ENCODE results near the gene ACTL10. TPM values are rescaled to one million over a fixed set of nuclear protein-coding genes. Genes with fewer than 3 reads are reported as not detected.

The ACTL10 gene
- total and polyA plus RNA-seq, 2 of the 4 experiments (the other 2 are of a cell fraction), result 0.18 to 0.43 TPM

DNA sequence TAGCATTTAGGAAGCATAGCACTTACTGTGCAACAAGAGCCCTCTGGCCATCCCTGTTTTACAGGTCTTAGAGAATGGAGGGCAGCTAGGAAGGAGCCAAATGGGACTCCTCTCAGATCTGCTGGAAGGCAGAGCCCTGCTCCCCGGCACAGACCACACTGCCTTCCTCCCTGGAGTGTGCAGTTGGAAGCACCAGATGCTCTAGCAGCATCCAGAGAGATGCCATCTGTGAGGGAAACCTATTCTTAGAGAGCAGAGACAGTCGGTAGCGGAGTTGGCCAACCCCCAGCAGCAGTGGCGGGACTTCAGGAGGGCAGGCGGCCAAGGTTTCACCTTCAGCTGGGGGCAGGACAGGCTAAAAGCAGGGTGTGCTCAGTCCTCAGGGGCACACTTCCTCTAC, 36.1 kb downstream of the ACTL10 start:
- TF ChIP-seq BHLHE40 (IDR thresholded peaks at IDR 0.05; ENCODE audit: low read depth, low read length) (no peak), FOS (IDR thresholded peaks at IDR 0.05; ENCODE audit: low read depth, low read length) (no peak), MAZ (IDR thresholded peaks at IDR 0.05; ENCODE audit: borderline replicate concordance, low read depth, low read length) (no peak), RAD21 (IDR thresholded peaks at IDR 0.05; ENCODE audit: low read length) (no peak), CEBPB (IDR thresholded peaks at IDR 0.05; ENCODE audit: low read depth, low read length) (no peak), SMC3 (IDR thresholded peaks at IDR 0.05; ENCODE audit: low read depth, low read length) (no peak), MAFK (IDR thresholded peaks at IDR 0.05; ENCODE audit: low read depth, low read length) (no peak), RFX5 (IDR thresholded peaks at IDR 0.05; ENCODE audit: low read depth, low read length) (no peak), MXI1 (IDR thresholded peaks at IDR 0.05; ENCODE audit: borderline replicate concordance, low read depth, low read length) (no peak), CHD1 (IDR thresholded peaks at IDR 0.05; ENCODE audit: low read depth, low read length) (no peak), RCOR1 (IDR thresholded peaks at IDR 0.05; ENCODE audit: insufficient replicate concordance, low read length) (no peak), POLR2A (IDR thresholded peaks at IDR 0.05; ENCODE audit: low read depth, low read length) (no peak), NFE2L2 (IDR thresholded peaks at IDR 0.05; ENCODE audit: low read depth, low read length) (no peak)
- TF ChIP-seq, protein P1, sequence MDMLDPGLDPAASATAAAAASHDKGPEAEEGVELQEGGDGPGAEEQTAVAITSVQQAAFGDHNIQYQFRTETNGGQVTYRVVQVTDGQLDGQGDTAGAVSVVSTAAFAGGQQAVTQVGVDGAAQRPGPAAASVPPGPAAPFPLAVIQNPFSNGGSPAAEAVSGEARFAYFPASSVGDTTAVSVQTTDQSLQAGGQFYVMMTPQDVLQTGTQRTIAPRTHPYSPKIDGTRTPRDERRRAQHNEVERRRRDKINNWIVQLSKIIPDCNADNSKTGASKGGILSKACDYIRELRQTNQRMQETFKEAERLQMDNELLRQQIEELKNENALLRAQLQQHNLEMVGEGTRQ (IDR thresholded peaks at IDR 0.05; ENCODE audit: low read depth, low read length), result no peak
- TF ChIP-seq, protein P2, sequence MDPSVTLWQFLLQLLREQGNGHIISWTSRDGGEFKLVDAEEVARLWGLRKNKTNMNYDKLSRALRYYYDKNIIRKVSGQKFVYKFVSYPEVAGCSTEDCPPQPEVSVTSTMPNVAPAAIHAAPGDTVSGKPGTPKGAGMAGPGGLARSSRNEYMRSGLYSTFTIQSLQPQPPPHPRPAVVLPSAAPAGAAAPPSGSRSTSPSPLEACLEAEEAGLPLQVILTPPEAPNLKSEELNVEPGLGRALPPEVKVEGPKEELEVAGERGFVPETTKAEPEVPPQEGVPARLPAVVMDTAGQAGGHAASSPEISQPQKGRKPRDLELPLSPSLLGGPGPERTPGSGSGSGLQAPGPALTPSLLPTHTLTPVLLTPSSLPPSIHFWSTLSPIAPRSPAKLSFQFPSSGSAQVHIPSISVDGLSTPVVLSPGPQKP (IDR thresholded peaks at IDR 0.05; ENCODE audit: borderline replicate concordance, low read depth, low read length), result no peak
- TF ChIP-seq, protein P3, sequence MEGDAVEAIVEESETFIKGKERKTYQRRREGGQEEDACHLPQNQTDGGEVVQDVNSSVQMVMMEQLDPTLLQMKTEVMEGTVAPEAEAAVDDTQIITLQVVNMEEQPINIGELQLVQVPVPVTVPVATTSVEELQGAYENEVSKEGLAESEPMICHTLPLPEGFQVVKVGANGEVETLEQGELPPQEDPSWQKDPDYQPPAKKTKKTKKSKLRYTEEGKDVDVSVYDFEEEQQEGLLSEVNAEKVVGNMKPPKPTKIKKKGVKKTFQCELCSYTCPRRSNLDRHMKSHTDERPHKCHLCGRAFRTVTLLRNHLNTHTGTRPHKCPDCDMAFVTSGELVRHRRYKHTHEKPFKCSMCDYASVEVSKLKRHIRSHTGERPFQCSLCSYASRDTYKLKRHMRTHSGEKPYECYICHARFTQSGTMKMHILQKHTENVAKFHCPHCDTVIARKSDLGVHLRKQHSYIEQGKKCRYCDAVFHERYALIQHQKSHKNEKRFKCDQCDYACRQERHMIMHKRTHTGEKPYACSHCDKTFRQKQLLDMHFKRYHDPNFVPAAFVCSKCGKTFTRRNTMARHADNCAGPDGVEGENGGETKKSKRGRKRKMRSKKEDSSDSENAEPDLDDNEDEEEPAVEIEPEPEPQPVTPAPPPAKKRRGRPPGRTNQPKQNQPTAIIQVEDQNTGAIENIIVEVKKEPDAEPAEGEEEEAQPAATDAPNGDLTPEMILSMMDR (conservative IDR thresholded peaks at IDR 0.05; ENCODE audit: low read depth, low read length), result no peak
- no peak overlapping the region for H2BK20ac ChIP-seq (ENCODE audit: low read depth, low read length)
- ChIA-PET CTCF (interaction anchor here (0.7 kb wide), 1 partner anchor 22 kb away, joined by 3 read pairs; no protein-coding TSS in a partner anchor), POLR2A (ENCODE audit: unreplicated experiment) (no interaction called here)
- H2BK15ac ChIP-seq (ENCODE audit: low read depth, low read length), result no peak overlapping the region
- no peak overlapping the region for H2AK5ac ChIP-seq (ENCODE audit: low read depth, low read length)
- no peak overlapping the region for H2AK9ac ChIP-seq (replicated peaks; ENCODE audit: low read depth, low read length, poor library complexity)
- H4K20me1 ChIP-seq (ENCODE audit: insufficient read depth, low read length), result no peaks in the 10 kb centered on the region; the same call in 1 of the 2 replicates
- H3K36me3 ChIP-seq (ENCODE audit: control insufficient read depth, insufficient read depth, low read length), result peaks cover 3% of the 10 kb centered on the region; the same call in 1 of the 2 replicates
- H4K91ac ChIP-seq (ENCODE audit: insufficient read depth, low read depth, low read length), result no peak overlapping the region
- H3K23ac ChIP-seq (ENCODE audit: low read depth, low read length), result no peak overlapping the region
- no peak overlapping the region for H3K56ac ChIP-seq (ENCODE audit: extremely low read depth, insufficient read depth, low read length)
- no TSS peak for BruUV-seq (replicated peaks)
- no peaks in the 10 kb centered on the region for H3K27me3 ChIP-seq (ENCODE audit: control insufficient read depth, insufficient read depth, low read length)
- in situ Hi-C loops (cut with MboI; ENCODE audit: low sequenced_read_pairs), result no loop called here
- no peaks in the 10 kb centered on the region for H3K9me1 ChIP-seq (ENCODE audit: insufficient read depth, low read length)
- no CpG with 5 or more reads among the region's 5 CpGs for WGBS, 2 experiments (ENCODE audit: extremely low coverage in 2 of 2, insufficient read length in 1 of 2)
- no peak overlapping the region for H3K4me3 ChIP-seq (ENCODE audit: insufficient read depth, low read depth, low read length)
- H2BK120ac ChIP-seq (ENCODE audit: low read depth, low read length), result no peak overlapping the region
- H3K9me3 ChIP-seq (ENCODE audit: control insufficient read depth, insufficient read depth, low read length), result no peaks in the 10 kb centered on the region
- no peak overlapping the region for H3K14ac ChIP-seq (replicated peaks; ENCODE audit: low read depth, low read length)
- no peak overlapping the region for H3K18ac ChIP-seq (ENCODE audit: low read depth, low read length)
- H3K4me1 ChIP-seq (ENCODE audit: control insufficient read depth, insufficient read depth, low read length), result no peaks in the 10 kb centered on the region
- no peak overlapping the region for H3K9ac ChIP-seq (ENCODE audit: low read depth, low read length)
- dilution Hi-C loops (cut with HindIII; ENCODE audit: low sequenced_read_pairs, unreplicated experiment), result no loop called here
- H4K8ac ChIP-seq (ENCODE audit: low read depth in 2 of 2, low read length in 2 of 2), result no peak overlapping the region
- intact Hi-C loops (cut with micrococcal nuclease), result no loop called here
- H2AFZ ChIP-seq (replicated peaks; ENCODE audit: low read length, poor library complexity), result no peak overlapping the region
- H3K4me2 ChIP-seq (ENCODE audit: low read depth, low read length), result no peak overlapping the region
- H4K5ac ChIP-seq (ENCODE audit: low read depth, low read length), result no peak overlapping the region
- no peak overlapping the region for H2BK5ac ChIP-seq (ENCODE audit: low read depth, low read length, poor library complexity, severe bottlenecking)
- no peaks in the 10 kb centered on the region for H3K79me1 ChIP-seq (ENCODE audit: low read depth in 1 of 2, low read length in 2 of 2)
- DNase-seq (no peak), ATAC-seq (ENCODE audit: low read depth) (no peak)
- no peak overlapping the region for H3K4ac ChIP-seq (ENCODE audit: low read depth, low read length)
- no peak overlapping the region for H3K27ac ChIP-seq (ENCODE audit: insufficient read depth, low read length)
